ENCODE data around the gene CTDSPL. TPM values are rescaled to one million over a fixed set of nuclear protein-coding genes. Genes with fewer than 3 reads are reported as not detected.

Gene CTDSPL
- total and polyA plus RNA-seq, 11 donors = 9.2 to 54.6 (median 36.0) TPM

Small RNAs within 50 kb of the gene (microRNA-seq; reads per million reads assigned to microRNA genes)
- gene MIR26A1 = 5.4 to 20.2 (median 10.8) reads per million in 4 donors

Other genes starting within 250 kb of the CTDSPL start
- 1 to 10 TPM; 1.1 to 6.3 (median 2.6) TPM for gene VILL, start 128.9 kb downstream of the CTDSPL start, total RNA-seq
- 1 to 10 TPM; 2.7 to 3.4 TPM for gene VILL, start 128.9 kb downstream of the CTDSPL start, polyA plus RNA-seq
- 10 to 100 TPM in 7 of 9 donors, 1 to 10 TPM in 2; 8.1 to 14.9 (median 12.4) TPM for gene PLCD1, start 167.8 kb downstream of the CTDSPL start, total RNA-seq
- gene PLCD1, start 167.8 kb downstream of the CTDSPL start, polyA plus RNA-seq = 10 to 100 TPM in 1 of 2 donors, 1 to 10 TPM in 1; 9.5 to 10.6 TPM
- 1 to 10 TPM in 1 of 9 donors, under 1 TPM in 7, not detected in 1; 0.07 to 1.3 (median 0.16) TPM for gene DLEC1, start 177.3 kb downstream of the CTDSPL start, total RNA-seq
- gene DLEC1, start 177.3 kb downstream of the CTDSPL start, polyA plus RNA-seq = under 1 TPM; 0.06 to 0.61 TPM